ENCODE data around the gene GP1BB. TPM values are rescaled to one million over a fixed set of nuclear protein-coding genes. Genes with fewer than 3 reads are reported as not detected.
"Not testable (repeated sequence)": the region's sequence is repeated elsewhere in the genome, so short reads cannot be mapped to it uniquely, and the experiment has no call there.

The GP1BB gene
- total RNA-seq, 4 donors from 2014 or later = 14.7 to 28.7 (median 19.4) TPM

- WGBS = 88% methylated on average over 2 of the region's 2 CpGs
- TF ChIP-seq POLR2A (IDR thresholded peaks at IDR 0.05) (no peak), POLR2AphosphoS5 (IDR thresholded peaks at IDR 0.05) (no peak), EP300 (IDR thresholded peaks at IDR 0.05) (no peak), CTCF (IDR thresholded peaks at IDR 0.05) (no peak)
- Histone ChIP-seq H3K27ac (no peak overlapping the region), H3K9me3 (no peaks in the 10 kb centered on the region), H3K4me1 (peaks cover 9% of the 10 kb centered on the region), H3K27me3 (no peaks in the 10 kb centered on the region), H3K36me3 (no peaks in the 10 kb centered on the region), H3K4me3 (no peak overlapping the region)
- peak in 1 of 2 donors; percentile 20 for DNase-seq (ENCODE audit: low spot score in 2 of 2)
Measured at GRCh38 chr22:19696504-19697276, 26.6 kb upstream of the GP1BB start.

GRCh38 chr22:19697871-19698270 lies 25.5 kb upstream of the GP1BB start:
- not testable (repeated sequence) for H3K27me3 ChIP-seq; H3K36me3 ChIP-seq; H3K27ac ChIP-seq; DNase-seq (ENCODE audit: low spot score in 2 of 2); H3K9me3 ChIP-seq; H3K4me1 ChIP-seq; H3K4me3 ChIP-seq
- 89% methylated on average over 1 of the region's 1 CpG for WGBS

GRCh38 chr22:19700790-19701419 lies 22.4 kb upstream of the GP1BB start:
- H3K4me1 ChIP-seq = no peaks in the 10 kb centered on the region
- no peaks in the 10 kb centered on the region for H3K27me3 ChIP-seq
- no peak overlapping the region for H3K4me3 ChIP-seq
- no peaks in the 10 kb centered on the region for H3K36me3 ChIP-seq
- TF ChIP-seq CTCF (IDR thresholded peaks at IDR 0.05) (no peak), EP300 (IDR thresholded peaks at IDR 0.05) (no peak), POLR2AphosphoS5 (IDR thresholded peaks at IDR 0.05) (no peak), POLR2A (IDR thresholded peaks at IDR 0.05) (no peak)
- DNase-seq (ENCODE audit: low spot score in 2 of 2) = peak in 1 of 2 donors; percentile 28
- 91% methylated on average over 6 of the region's 6 CpGs for WGBS
- H3K9me3 ChIP-seq = no peaks in the 10 kb centered on the region
- H3K27ac ChIP-seq = no peak overlapping the region

GRCh38 chr22:19701420-19702145 lies 21.8 kb upstream of the GP1BB start:
- no peak overlapping the region for H3K27ac ChIP-seq
- H3K4me1 ChIP-seq = no peaks in the 10 kb centered on the region
- no peaks in the 10 kb centered on the region for H3K27me3 ChIP-seq
- TF ChIP-seq POLR2A (IDR thresholded peaks at IDR 0.05) (no peak), CTCF (IDR thresholded peaks at IDR 0.05) (no peak), EP300 (IDR thresholded peaks at IDR 0.05) (no peak), POLR2AphosphoS5 (IDR thresholded peaks at IDR 0.05) (no peak)
- WGBS = 86% methylated on average over 10 of the region's 10 CpGs
- peak in 1 of 2 donors; percentile 23 for DNase-seq (ENCODE audit: low spot score in 2 of 2)
- H3K4me3 ChIP-seq = no peak overlapping the region
- H3K36me3 ChIP-seq = no peaks in the 10 kb centered on the region
- H3K9me3 ChIP-seq = no peaks in the 10 kb centered on the region

- Histone ChIP-seq H3K27ac (no peak overlapping the region), H3K4me1 (peaks cover 8% of the 10 kb centered on the region), H3K4me3 (no peak overlapping the region), H3K9me3 (no peaks in the 10 kb centered on the region), H3K36me3 (no peaks in the 10 kb centered on the region), H3K27me3 (no peaks in the 10 kb centered on the region)
- DNase-seq (ENCODE audit: low spot score in 2 of 2) = peak in 1 of 2 donors; percentile 78
- TF ChIP-seq POLR2AphosphoS5 (IDR thresholded peaks at IDR 0.05) = no peak
- TF ChIP-seq CTCF (IDR thresholded peaks at IDR 0.05) = no peak
- TF ChIP-seq EP300 (IDR thresholded peaks at IDR 0.05) = no peak
- no peak for TF ChIP-seq POLR2A (IDR thresholded peaks at IDR 0.05)
- 64% methylated on average over 9 of the region's 9 CpGs for WGBS
Measured at GRCh38 chr22:19703869-19704268, 19.5 kb upstream of the GP1BB start.
